HepG2 (cell line): ENCODE results near the gene KDM1B. TPM values are rescaled to one million over a fixed set of nuclear protein-coding genes. Genes with fewer than 3 reads are reported as not detected.
A peak's percentile ranks its signal among the peaks of the same experiment; 100 is the strongest.

Source experiments
- ATAC-seq: fragments of 200-7000 bp; cut with Tn5 transposase; 3 replicates; pipeline ENCODE4 v1.9.1; 2020; ENCODE audit warnings: mild to moderate bottlenecking, moderate library complexity
- BruUV-seq: library from RNA; stranded (reverse); fragments of 400-500 nt; replicated peaks from 2 replicates; lab custom pipeline; 2021; lab: Mats Ljungman, UMichigan
- CTCF ChIA-PET: fragments of 300-600 bp; formaldehyde crosslinking; extraction: SDS; loops from one replicate; lab custom pipeline; 2021; ENCODE audit warnings: low total read pairs, inconsistent platforms, low intra/inter-chr PET ratio; lab: Yijun Ruan, JAX
- POLR2A ChIA-PET: fragments of 350-600 bp; sonication (Branson Sonifier 250); formaldehyde crosslinking; loops from one replicate; lab custom pipeline; 2020; ENCODE audit warnings: antibody characterized with exemption, inconsistent platforms; lab: Yijun Ruan, JAX
- DNase-seq: peaks from one replicate; pipeline ENCODE4 v3.0.0-alpha.2; 2015; ENCODE audit warnings: low spot score
- FAIRE-seq: peaks from 3 replicates; lab custom pipeline; 2011; peaks lifted over from hg19 to GRCh38; lab: Jason Lieb, UNC
- H2AFZ ChIP-seq: one replicate; pipeline ENCODE4 v1.6.1; 2011; ENCODE audit warnings: low read length, inconsistent platforms
- H3K27ac ChIP-seq: fragments of 300-600 bp; 3 replicates; pipeline ENCODE4 v1.8.0; 2011; ENCODE audit warnings: mixed run types, mild to moderate bottlenecking, mixed read lengths, low read length, inconsistent platforms; ENCODE audit not compliant: insufficient read depth; ENCODE audit errors: extremely low read length
- H3K27me3 ChIP-seq, 2 experiments: fragments of 200-600 bp in 1 of 2; 2 replicates in 1 of 2; 3 replicates in 1 of 2; pipeline versions ENCODE4 v1.6.0 to v1.8.0; 2011; ENCODE audit warnings: low read length in 2 of 2, mild to moderate bottlenecking in 2 of 2, moderate library complexity in 2 of 2, inconsistent platforms in 1 of 2; ENCODE audit not compliant: insufficient read depth in 2 of 2, control insufficient read depth in 1 of 2
- H3K36me3 ChIP-seq, 2 experiments: fragments of 200-600 bp in 1 of 2; replicated peaks in 1 of 2; 2 replicates in 1 of 2; 3 replicates in 1 of 2; pipeline versions ENCODE4 v1.5.1 to v1.8.0; 2011; ENCODE audit warnings: low read length in 2 of 2, inconsistent platforms in 1 of 2; ENCODE audit not compliant: insufficient read depth in 2 of 2, control insufficient read depth in 1 of 2
- H3K4me1 ChIP-seq: 2 replicates; pipeline ENCODE4 v1.5.1; 2012; ENCODE audit warnings: low read length, inconsistent platforms; ENCODE audit not compliant: insufficient read depth
- H3K4me2 ChIP-seq: 2 replicates; pipeline ENCODE4 v1.6.0; 2011; ENCODE audit warnings: low read depth, low read length, inconsistent platforms
- H3K4me3 ChIP-seq, 3 experiments: fragments of 200-600 bp in 1 of 3; sonication (generic), shearing (Covaris generic) in 1 of 3; replicated peaks in 1 of 3; 2 replicates each; pipeline ENCODE4 v1.5.1; 2011 to 2016; ENCODE audit warnings: low read length in 3 of 3, inconsistent platforms in 2 of 3, low read depth in 2 of 3, mild to moderate bottlenecking in 2 of 3, control low read depth in 1 of 3, mixed read lengths in 1 of 3; ENCODE audit not compliant: insufficient read depth in 1 of 3
- H3K79me2 ChIP-seq: one replicate; pipeline ENCODE4 v1.6.1; 2011; ENCODE audit warnings: low read length, inconsistent platforms; ENCODE audit not compliant: insufficient read depth
- H3K9ac ChIP-seq: 2 replicates; pipeline ENCODE4 v1.6.0; 2011; ENCODE audit warnings: mild to moderate bottlenecking, low read depth, low read length, inconsistent platforms; ENCODE audit not compliant: insufficient read depth
- H3K9me3 ChIP-seq: 2 replicates; pipeline ENCODE4 v1.5.1; 2012; ENCODE audit warnings: mild to moderate bottlenecking, low read length
- H4K20me1 ChIP-seq: 2 replicates; pipeline ENCODE4 v1.6.0; 2011; ENCODE audit warnings: inconsistent platforms, mild to moderate bottlenecking, low read length, moderate library complexity; ENCODE audit not compliant: insufficient read depth
- ATF1 ChIP-seq: IDR thresholded peaks from 2 replicates; pipeline ENCODE4 v1.6.1; 2016; ENCODE audit warnings: mild to moderate bottlenecking, control low read depth
- CREB1 ChIP-seq, 2 experiments: fragments of 450-650 bp in 1 of 2; IDR thresholded peaks; 2 replicates each; pipeline ENCODE4 v1.6.1; 2016 to 2017; ENCODE audit warnings: control low read depth in 1 of 2, mild to moderate bottlenecking in 1 of 2, missing compliant biosample characterization in 1 of 2, missing genetic modification characterization in 1 of 2
- GLI4 ChIP-seq: sonication (generic); formaldehyde crosslinking; IDR thresholded peaks from 2 replicates; pipeline ENCODE4 v1.5.1; 2020; ENCODE audit warnings: missing genetic modification reagents, mild to moderate bottlenecking, moderate library complexity, borderline replicate concordance
- GTF3A ChIP-seq: sonication (generic); formaldehyde crosslinking; conservative IDR thresholded peaks from 2 replicates; pipeline ENCODE4 v1.4.0; 2020; ENCODE audit warnings: mild to moderate bottlenecking, missing genetic modification reagents
- KLF9 ChIP-seq: IDR thresholded peaks from 2 replicates; pipeline ENCODE4 v1.6.1; 2016; ENCODE audit warnings: low read depth
- MAZ ChIP-seq, 2 experiments: sonication (generic) in 1 of 2; formaldehyde crosslinking in 1 of 2; IDR thresholded peaks; 2 replicates each; pipeline versions ENCODE4 v1.5.0 to v1.6.1; 2012 to 2020; ENCODE audit warnings: low read depth in 2 of 2, mild to moderate bottlenecking in 2 of 2, borderline replicate concordance in 1 of 2, improper control_type of control experiment in 1 of 2, low read length in 1 of 2, missing genetic modification reagents in 1 of 2, moderate library complexity in 1 of 2
- SRSF1 ChIP-seq: fragments of 200-400 bp; formaldehyde crosslinking; optimal IDR thresholded peaks from 2 replicates; pipeline ENCODE3; 2017; ENCODE audit warnings: mild to moderate bottlenecking, low read depth, low read length, moderate library complexity
- SRY ChIP-seq: sonication (generic); formaldehyde crosslinking; IDR thresholded peaks from 2 replicates; pipeline ENCODE4 v1.8.0; 2022; ENCODE audit warnings: mild to moderate bottlenecking, missing genetic modification reagents
- ZBTB20 ChIP-seq: sonication (generic); formaldehyde crosslinking; IDR thresholded peaks from 2 replicates; pipeline ENCODE4 v1.8.1; 2023; ENCODE audit warnings: missing genetic modification reagents, low read depth, mild to moderate bottlenecking, borderline replicate concordance
- ZNF124 ChIP-seq: sonication (generic); formaldehyde crosslinking; IDR thresholded peaks from 2 replicates; pipeline ENCODE4 v1.4.0; 2020; ENCODE audit warnings: missing genetic modification reagents
- ZNF468 ChIP-seq: sonication (generic); formaldehyde crosslinking; IDR thresholded peaks from 2 replicates; pipeline ENCODE4 v1.8.0; 2022; ENCODE audit warnings: mild to moderate bottlenecking, moderate library complexity, missing genetic modification reagents
- ZSCAN20 ChIP-seq: sonication (generic); formaldehyde crosslinking; IDR thresholded peaks from 2 replicates; pipeline ENCODE4 v1.4.0; 2020; ENCODE audit warnings: missing genetic modification reagents, mild to moderate bottlenecking, borderline replicate concordance
- WGBS: methylation state at CpG from one replicate; pipeline ENCODE4 v1.1.6; 2017; ENCODE audit warnings: low lambda C conversion rate; 5-methylcytosine and 5-hydroxymethylcytosine counted together
- in situ Hi-C: cut with HindIII; loops from 2 replicates; pipeline ENCODE4 v1.10.0; 2017; ENCODE audit warnings: low pct_unique_long_range_greater_than_20kb; ENCODE audit not compliant: extremely low pct_ligation_motif_present
- intact Hi-C: fragments of 100-400 bp; cut with micrococcal nuclease; formaldehyde crosslinking; loops from one replicate; pipeline ENCODE4 v1.10.0; 2022; ENCODE audit not compliant: unreplicated experiment
- polyA plus RNA-seq, 8 experiments: library from polyadenylated mRNA; depleted of rRNA in 3 of 8; stranded (reverse) in 7 of 8; unstranded in 1 of 8; fragments of >200 nt; fragmentation: Illumina TruSeq in 4 of 8; extraction: Trizol in 4 of 8; gene quantifications; 2 replicates each; pipeline versions ENCODE4 v1.2.1 to v1.2.3, GENCODE V29; 2011 to 2016; ENCODE audit warnings: low read depth in 4 of 8, missing spikeins in 1 of 8, mixed read lengths in 1 of 8; ENCODE audit not compliant: insufficient read depth in 1 of 8
- total RNA-seq, 5 experiments: library from RNA; depleted of rRNA; stranded (reverse); fragments of >200 nt; fragmentation: Illumina TruSeq; extraction: Trizol; gene quantifications; 2 replicates each; pipeline ENCODE4 v1.2.3, GENCODE V29; 2016; ENCODE audit warnings: low read depth in 1 of 5
- TF ChIP-seq, protein P1 (sequence below): IDR thresholded peaks from 2 replicates; pipeline ENCODE4 v1.6.1; 2016; ENCODE audit warnings: mild to moderate bottlenecking

The KDM1B gene
- total and polyA plus RNA-seq, 2 of the 13 experiments (the other 11 are each of a cell fraction or from before 2014, with no cell fraction given): 9.8 to 13.2 TPM

DNA sequence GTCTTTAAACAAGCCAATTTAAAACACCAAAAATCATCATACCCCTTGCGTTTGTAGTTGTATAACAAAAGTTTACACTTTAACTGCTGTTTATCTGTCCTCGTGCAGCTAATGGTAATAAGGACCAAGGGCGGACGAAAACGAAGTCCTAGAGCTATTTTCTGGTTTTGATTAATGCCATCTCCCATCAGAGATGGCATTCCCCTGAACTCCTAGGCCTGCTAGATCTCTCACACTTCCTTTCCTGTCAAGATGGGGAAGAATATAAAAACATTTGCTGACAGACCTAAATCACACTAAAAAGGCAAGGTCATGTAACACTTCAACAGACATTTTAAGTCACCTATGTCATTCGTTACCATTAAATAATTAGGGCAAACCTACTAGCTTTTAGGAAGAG, 99.6 kb downstream of the KDM1B start:
- DNase-seq: no peak
- POLR2A ChIA-PET: interaction anchor here (1.4 kb wide), 1 partner anchor 9 kb away, joined by 4 read pairs; the partner anchor contains the start of gene DEK
- in situ Hi-C loops: loop anchor here (25.0 kb wide), 1 partner anchor 1583 kb away; the partner anchor contains the start of gene ID4

DNA sequence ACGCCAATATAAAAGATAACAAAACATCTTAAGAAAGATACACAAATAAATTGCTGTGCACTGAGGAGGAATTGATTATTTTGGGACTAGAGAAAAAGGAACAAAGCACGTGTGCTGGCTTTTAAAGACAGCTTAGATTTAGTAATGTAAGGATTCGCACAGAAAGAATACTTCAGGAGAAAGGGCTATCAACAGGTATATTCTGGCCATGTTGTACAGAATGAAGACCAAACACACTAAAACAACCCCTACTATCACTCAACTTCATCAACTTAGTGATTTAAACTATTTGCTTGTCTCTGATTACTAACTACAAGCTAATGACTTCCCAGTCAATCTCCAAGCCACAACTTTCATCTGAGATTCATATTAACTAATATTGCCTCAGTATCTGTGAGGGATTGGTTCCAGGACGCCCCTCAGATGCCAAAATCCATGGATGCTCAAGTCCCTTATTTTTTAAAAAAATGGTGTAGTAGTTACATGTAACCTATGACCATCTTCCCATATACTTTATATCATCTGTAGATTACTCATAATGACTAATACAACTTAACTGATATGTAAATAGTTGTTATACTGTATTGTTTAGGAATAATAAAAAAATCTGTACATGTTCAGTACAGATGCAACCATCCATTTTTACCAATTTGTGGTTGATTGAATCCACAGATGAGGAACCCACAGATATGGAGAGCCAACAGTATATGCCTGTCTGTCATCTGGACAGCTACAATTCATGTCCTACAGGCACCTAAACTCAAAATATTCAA, 104.6 kb downstream of the KDM1B start:
- FAIRE-seq: no peak
- Histone ChIP-seq H3K9me3 (no peaks in the 10 kb centered on the region), H3K4me2 (0 out of 2 replicates have a peak overlapping the region, but pooled peaks have one; percentile 85), H2AFZ (no peak overlapping the region), H3K4me1 (peaks cover 40% of the 10 kb centered on the region), H3K79me2 (peaks cover 87% of the 10 kb centered on the region), H3K27ac (no peak overlapping the region)
- in situ Hi-C loops: loop anchor here (25.0 kb wide), 1 partner anchor 1577 kb away; the partner anchor contains the start of gene ID4
- 94% methylated on average over 4 of the region's 4 CpGs for WGBS
- intact Hi-C loops: no loop called here
- CTCF ChIA-PET: no interaction called here
- ATAC-seq: no peak
- TF ChIP-seq SRY (CRISPR knock-in tag) (no peak), KLF9 (no peak), ZSCAN20 (no peak), GLI4 (CRISPR knock-in tag) (no peak), GTF3A (CRISPR knock-in tag) (no peak), MAZ (IDR thresholded peaks at IDR 0.05; ENCODE audit: borderline replicate concordance, low read depth, low read length) (no peak), MAZ (CRISPR knock-in tag; IDR thresholded peaks at IDR 0.05; ENCODE audit: low read depth) (no peak), CREB1 (IDR thresholded peaks at IDR 0.05) (no peak), CREB1 (CRISPR knock-in tag; IDR thresholded peaks at IDR 0.05) (no peak), ZNF124 (no peak), ATF1 (no peak), ZBTB20 (CRISPR knock-in tag) (no peak), SRSF1 (no peak)
- TF ChIP-seq, protein P1, sequence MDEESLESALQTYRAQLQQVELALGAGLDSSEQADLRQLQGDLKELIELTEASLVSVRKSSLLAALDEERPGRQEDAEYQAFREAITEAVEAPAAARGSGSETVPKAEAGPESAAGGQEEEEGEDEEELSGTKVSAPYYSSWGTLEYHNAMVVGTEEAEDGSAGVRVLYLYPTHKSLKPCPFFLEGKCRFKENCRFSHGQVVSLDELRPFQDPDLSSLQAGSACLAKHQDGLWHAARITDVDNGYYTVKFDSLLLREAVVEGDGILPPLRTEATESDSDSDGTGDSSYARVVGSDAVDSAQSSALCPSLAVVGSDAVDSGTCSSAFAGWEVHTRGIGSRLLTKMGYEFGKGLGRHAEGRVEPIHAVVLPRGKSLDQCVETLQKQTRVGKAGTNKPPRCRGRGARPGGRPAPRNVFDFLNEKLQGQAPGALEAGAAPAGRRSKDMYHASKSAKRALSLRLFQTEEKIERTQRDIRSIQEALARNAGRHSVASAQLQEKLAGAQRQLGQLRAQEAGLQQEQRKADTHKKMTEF (CRISPR knock-in tag): no peak
- TF ChIP-seq, all 625 proteins: peak for 0
- no TSS peak for BruUV-seq
- H4K20me1 ChIP-seq: peaks cover 29% of the 10 kb centered on the region
- no peaks in the 10 kb centered on the region; a peak in 1 of 5 replicates for H3K27me3 ChIP-seq
- DNase-seq: no peak
- POLR2A ChIA-PET: interaction anchor here (0.6 to 1.1 kb wide), 2 partner anchors 10 to 106 kb away, joined by 3 to 5 read pairs; no protein-coding TSS in a partner anchor
- H3K4me3 ChIP-seq: 0 out of 6 replicates have a peak overlapping the region, but pooled peaks of 1 of the 3 experiments have one; percentile 5
- peaks cover 6 to 32% of the 10 kb centered on the region in 2 experiments for H3K36me3 ChIP-seq
- H3K9ac ChIP-seq: no peak overlapping the region

More for the DNA sequence above, 99.6 kb downstream of the KDM1B start:
- H3K4me2 ChIP-seq: no peak overlapping the region
- no peaks in the 10 kb centered on the region for H3K27me3 ChIP-seq
- WGBS: 96% methylated on average over 6 of the region's 6 CpGs
- H4K20me1 ChIP-seq: peaks cover 10% of the 10 kb centered on the region; the same call in 1 of the 2 replicates
- H3K9me3 ChIP-seq: no peaks in the 10 kb centered on the region
- FAIRE-seq: no peak
- TSS peak; percentile 29 for BruUV-seq
- no peak overlapping the region for H3K27ac ChIP-seq
- ATAC-seq: no peak
- no peak overlapping the region for H2AFZ ChIP-seq
- CTCF ChIA-PET: no interaction called here
- no peak overlapping the region for H3K4me3 ChIP-seq
- intact Hi-C loops: no loop called here
- H3K4me1 ChIP-seq: peaks cover 5% of the 10 kb centered on the region
- H3K36me3 ChIP-seq: peaks cover 12 to 76% of the 10 kb centered on the region in 2 experiments
- peaks cover 73% of the 10 kb centered on the region for H3K79me2 ChIP-seq
- H3K9ac ChIP-seq: no peak overlapping the region
- no peak for TF ChIP-seq ZNF468 (CRISPR knock-in tag)
